ENCODE results near the gene SLCO2A1.

SLCO2A1 gene

DNA sequence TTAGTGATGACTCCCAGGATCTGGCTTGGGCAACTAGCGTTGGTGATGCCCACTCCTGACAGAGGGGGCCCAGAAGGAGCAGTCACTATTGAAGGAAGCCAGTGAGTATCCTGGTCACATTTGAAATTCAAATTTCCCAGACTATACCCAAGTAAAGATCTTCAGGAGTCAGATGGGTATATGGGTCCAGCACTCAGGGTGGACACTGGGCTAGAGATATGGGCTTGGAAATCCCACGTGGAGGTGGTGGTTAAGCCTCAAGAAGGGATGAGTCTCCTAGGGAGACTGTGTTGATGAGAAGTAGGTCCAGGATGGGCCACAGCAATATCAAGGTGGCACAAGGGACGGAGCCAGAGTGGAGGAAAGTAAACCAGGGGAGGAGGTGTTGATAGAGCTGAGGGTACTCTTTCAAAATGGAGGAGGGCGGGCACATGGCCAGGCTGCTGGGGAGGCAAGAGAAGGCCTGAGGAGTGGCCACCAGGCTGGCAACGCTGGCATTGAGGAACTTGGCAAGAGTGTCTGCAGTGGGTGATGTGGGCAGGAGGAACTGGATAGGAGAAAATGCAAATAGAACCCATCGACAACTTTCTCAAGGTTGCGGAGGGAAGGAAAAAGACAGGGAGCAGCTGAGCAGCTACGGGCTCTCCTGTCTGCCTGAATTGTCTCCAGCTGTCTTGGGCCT is 3.7 kb upstream of the SLCO2A1 start:
- no peak for DNase-seq

DNA sequence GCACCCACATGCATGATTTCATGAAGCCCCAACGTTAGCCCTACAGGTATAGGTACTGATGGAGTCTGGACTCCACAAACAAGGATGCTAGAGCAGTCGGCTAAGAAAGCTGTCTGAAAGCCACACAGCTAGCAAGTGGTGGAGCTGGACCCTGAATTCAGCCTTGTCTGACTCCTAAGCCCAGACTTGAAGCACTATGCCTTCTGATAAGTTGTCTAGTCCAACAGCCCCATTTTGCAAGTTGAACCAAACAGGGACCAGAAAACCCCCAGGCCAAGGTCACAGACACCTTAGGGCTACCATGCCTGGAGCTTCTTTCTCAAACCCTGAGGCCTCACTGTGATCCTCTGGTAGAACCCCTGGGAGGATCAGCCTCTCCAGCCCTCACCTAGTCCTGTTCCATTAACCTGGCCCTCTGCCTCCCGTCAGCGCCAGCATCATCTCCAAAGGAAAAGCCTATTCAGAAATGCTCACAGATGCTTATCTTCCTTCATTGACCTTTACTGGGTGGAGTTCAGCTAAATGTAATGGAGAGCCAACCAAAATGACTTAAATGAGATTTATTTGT is 1.7 kb upstream of the SLCO2A1 start:
- no peak for DNase-seq

DNA sequence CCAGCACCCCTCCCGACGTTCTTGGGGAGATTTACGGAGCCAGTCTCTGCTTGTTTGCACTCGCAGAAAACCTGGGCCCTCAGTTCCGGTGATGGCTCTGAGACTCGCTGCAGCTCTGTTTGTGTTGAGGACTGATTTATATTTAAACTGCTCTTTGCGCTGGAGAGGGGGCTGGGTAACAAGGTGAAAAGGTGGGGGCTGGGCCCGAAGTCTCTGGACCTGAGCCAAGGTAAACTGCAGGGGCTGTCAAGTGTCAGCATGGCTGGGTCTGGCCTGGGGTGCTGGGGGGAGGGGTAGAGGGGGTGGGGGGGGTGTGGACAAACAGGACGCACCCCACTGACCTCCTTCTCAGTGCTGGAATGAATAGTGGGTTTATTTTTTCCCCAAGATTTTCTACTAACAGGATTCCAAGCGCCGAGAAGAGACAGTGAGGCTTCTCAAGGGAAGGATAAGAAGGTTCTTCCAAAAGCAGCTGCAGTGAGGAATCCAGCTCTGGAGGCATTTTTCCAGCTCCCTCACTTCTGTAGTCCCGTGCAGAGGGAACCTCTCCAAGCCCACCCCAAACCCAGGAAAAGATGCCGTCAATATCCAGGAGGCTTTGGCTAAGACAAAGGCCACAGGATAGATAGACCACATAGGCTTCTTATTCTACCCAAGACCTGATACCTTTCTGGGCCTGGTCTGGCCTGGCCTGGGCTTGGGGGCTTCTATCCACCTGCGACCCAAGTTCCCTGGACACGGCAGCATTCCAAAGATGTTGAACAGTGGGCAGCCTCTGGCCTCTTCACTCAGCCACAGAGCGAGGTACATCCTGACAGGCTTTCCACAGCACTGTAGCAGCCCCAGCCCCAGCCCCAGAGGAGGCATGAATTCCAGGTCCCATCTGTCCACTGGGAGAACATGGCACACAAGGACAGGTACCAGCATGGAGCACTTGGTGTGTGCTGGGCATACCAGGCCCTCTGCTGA is 938 bp upstream of the SLCO2A1 start:
- no peak for DNase-seq

DNA sequence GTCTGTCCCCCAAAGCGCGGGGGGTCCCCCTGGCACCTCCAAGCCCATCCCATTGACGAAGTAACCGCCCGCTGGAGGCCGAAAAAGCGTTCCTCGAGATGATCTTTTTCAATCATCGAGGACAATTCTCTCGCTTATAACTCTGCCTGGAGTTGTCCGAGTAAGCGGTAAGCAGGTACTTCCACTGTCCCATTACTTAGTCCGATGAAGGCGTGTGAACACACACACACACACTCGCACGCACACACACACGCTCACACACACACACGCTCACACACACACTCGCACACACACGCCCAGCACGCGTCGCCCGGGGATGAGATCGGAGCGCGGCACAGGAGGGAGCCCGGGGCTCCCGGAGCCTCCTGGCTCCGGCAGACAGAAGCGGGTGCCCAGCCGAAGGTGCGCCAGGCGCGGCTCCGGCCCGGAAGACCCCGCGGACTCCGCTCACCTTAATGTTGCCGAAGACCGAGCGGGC is 430 bp downstream of the SLCO2A1 start:
- DNase-seq = no peak

DNA sequence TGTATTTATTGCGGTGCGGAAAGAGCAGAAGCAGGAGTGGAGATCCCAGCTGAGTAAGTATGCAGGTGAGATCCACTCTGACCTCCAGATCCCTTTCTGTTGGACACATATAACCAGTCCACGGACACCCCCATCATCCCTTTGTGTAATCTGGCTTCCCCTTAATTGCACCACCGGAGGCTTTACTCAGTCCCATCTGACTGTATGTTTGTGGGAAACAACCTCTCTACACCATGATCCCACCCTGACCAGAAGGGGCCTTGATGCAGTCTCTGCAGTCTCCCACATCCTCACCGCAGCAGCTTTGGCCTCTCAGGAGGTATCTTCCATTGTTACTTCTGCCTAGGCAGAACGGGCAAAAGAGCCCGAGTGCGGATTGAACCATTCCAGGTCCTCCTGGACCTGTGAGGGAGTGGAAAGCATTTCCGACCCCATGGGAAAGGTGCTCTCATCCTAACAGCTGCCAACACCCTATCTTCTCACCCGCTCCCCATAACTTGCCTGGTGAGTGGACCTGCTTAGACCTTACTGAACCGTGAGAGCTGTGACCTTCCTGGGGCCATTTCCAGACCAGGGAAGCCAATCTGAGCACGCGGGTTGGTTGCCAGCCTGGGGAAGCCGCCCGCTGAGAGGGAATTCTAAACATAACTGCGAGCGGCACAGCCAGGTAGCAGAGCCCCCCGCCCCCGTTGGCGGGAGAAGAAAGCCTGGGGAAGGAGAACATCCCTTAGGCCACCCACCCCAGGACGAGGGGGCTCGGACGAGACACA is 1.1 kb downstream of the SLCO2A1 start:
- DNase-seq = no peak

DNA sequence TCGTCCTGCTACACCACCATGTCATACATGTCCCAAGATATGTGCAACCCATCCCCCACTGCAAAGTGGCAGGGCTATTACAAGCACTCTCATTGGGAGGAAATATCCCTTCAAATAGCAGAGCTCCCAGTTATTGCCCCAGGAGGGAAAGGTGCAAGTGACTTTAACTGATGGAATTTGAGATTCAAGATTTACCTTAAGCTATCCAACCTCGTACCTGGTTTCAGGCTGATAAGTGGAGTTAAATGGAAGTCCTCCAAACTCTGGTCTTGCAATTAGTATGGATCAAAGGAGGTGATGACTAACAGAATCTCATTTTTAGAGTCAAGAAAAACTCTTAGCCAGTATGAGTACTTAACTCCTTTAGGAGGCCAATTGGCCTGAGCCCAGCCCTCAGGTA is 2.1 kb downstream of the SLCO2A1 start:
- DNase-seq = no peak

DNA sequence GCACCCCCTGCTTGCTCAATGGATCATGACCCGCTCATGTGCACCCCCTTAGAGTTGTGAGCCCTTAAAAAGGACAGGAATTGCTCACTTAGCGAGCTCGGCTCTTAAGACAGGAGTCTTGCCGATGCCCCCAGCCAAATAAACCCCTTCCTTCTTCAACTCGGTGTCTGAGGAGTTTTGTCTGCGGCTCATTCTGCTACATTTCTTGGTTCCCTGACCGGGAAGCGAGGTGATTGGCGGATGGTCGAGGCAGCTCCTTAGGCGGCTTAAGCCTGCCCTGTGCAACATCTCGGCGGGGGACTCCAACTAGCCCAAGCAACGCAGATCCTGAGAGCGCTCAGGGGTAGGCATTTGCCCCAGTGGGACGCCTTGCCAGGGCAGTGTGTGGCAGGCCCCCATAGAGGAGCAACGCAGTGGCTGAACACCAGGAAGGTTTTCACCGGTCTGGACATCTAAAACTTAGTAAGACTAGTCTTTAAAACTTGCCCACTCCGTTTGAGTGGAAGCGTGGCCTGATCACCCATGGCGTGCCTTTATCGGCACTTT is 9.5 kb downstream of the SLCO2A1 start:
- DNase-seq = no peak

DNA sequence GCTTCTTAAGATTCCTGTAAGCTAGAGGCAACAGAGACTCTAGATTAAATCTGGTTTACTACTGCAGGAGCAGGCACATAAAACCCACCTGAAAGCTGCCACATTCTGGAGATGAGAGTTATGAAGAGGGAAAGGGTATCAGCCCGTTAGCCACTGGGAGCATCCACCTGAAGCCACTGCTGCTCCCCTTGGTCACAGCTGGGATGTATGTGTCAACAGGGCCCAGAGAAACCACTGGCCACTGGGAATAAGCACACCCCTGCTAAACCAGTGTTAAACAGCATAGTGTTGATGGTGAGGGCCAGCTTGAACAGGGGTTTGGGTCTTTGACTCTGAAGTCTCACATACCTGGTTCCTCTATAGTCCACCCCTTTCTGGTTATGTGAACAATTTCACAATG is 10.9 kb downstream of the SLCO2A1 start:
- no peak for DNase-seq

DNA sequence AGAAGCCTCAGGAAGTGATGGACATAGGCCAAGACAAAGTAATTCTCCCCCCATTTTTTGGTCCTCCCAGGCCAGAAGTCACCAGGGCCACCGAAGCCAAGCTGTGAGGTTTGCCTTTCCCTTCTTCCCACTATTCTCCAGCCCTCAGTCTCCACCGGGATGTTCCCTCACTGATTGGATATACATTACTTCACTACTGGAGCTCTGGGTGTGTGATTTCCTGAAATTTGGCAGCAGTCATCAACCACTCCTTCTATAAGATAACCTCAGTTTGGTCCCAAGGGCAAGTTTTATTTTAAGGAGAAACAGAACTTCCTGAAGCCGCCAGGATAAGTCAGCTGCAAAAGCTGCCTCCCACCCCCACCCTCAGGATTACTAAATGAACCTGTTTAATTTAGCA is 11.3 kb downstream of the SLCO2A1 start:
- no peak for DNase-seq

DNA sequence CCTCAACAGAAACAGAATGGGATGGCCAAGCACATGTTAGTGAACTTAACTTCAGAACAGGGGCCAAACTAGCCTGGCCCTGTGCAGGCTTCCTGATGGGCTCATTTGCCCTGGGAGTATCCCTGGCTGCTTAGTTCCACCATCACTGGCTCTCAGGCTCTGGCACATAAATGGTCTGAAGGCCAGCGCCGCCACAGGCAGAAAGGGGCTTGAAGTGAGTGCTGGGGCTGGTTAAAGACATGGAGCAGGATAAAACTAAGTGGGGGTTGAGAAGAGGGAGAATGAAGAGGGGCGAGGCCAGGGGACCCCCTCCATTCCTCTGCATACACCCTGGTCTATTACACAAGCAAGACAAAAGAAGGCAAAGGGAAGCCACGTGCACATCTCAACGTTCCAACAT is 12.2 kb downstream of the SLCO2A1 start:
- no peak for DNase-seq

DNA sequence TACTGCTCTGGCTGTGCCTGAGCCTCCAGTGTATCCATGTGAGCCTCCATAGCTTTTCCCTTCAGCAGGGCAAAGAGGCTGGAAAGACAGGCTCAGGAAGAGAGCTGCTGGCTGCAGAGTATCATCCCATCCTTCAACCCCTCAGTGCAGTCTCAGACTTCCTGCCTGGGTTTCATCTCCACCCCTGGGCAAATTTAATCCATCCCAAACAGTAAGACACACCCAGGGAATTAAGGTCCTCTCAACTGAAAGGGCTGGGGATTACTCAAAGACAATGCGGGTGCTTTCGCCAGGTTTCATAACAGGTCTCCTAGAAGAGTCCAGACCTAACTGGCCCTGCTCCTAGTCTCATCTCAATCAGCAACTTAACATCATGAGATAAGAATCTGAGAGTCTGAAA is 15.5 kb downstream of the SLCO2A1 start:
- no peak for DNase-seq

DNA sequence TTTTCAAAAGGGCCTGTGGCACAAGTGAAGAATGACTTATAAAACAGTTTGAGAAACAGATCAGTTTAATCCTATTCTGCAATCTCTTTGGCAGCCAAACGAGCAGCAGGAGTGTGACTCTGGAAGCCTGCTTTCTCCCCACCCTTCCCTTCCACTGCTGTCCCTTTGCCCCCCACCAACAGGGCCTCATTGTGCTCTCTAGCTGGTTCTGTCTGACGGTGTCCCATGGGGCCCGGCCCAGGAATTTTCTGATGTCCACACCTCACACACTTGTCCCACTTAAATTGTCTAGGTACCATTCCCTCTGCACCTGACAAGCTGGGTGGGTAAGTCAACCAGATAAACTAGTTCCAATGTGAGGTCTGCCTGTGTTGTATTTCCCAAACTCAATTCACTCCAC is 16.4 kb downstream of the SLCO2A1 start:
- DNase-seq = no peak

DNA sequence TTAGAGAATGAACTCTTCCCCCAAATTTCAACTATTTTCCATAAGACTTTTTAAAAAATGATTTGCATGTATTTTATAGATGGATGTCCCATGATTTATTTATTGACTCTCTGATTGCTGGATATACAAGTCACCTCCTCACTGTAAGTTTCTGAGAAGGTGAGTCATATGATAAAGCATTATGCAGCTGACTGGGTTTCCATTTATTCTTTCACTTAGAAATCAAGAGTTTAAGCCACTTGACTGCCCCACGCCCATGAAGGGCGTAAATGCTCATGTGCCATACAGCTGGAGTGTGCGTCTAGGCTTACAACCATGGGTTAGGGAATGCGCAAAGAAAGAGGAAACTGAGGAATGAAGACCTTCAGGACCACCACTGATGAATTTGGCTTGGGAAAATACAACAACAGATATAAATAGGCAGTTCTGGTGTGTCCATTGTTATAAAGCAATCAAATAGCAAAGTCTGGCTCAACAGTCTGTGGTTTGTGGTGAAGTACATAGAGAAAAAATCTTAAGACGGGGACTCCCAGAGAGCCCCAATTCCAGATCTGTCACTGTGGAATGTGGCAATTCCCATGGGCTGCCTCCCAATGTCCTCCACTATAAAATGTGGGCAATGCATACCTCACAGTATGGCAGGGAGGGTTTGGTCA is 20.3 kb downstream of the SLCO2A1 start:
- no peak for DNase-seq

DNA sequence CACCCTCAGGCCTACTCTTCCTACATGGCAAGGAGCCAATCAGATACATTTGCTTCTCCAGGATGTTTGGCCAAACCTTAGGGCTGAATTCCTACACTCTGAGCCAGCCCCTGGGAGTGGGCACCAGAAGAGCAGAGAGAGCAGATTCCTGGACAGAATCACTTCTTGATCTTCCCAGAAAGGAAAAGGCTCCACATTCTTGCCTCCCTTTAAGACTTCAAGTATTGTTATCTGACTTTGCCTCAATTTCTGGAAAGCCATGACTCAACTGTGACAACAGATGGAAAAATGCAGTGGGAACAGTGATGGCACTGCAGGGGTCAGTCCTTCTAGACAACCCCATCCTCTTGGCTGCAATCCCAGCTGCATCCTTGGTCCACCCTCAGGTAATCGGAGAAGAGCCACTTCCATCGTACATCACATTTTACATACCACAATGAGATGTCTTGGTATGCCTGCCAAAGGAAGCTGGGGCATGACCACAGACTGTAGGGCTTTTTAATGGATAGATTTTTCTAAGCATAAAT is 21.0 kb downstream of the SLCO2A1 start:
- DNase-seq = no peak

DNA sequence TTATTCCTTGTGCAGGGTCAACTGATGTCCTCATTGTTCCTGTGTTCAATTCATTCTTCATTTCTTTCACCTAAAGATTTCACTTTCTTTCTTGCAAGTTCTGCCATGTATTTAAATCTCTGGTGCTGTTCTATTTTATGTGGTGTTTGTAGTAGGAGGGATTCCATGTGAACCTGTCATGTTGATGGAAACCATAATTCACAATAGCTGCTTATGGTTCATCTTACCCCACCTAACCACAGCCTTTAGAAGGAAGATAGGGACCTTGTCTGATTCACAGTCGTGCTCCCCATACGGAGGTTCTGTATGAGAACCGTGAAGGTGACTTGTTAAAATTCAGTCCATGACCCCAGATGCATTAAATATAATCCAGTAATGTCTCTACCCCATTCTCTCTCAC is 21.9 kb downstream of the SLCO2A1 start:
- no peak for DNase-seq

DNA sequence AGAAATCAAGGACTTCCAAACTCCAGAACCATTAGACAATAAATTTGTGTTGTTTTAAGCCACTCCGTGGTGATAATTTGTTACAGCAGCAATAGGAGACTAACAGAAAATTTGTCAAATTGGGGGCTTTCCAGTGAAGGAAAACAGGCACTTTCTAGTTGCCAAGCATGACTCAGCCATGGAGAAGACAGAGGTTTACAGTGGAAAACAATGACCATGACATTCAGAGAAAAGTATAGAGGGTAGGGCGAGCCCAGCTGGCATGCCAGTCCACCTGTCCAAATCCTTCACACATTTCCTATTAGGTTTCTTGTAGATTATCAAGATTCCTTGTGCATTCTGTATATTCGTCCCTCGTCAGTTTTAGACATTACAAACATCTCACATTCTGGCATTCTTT is 24.9 kb downstream of the SLCO2A1 start:
- no peak for DNase-seq

DNA sequence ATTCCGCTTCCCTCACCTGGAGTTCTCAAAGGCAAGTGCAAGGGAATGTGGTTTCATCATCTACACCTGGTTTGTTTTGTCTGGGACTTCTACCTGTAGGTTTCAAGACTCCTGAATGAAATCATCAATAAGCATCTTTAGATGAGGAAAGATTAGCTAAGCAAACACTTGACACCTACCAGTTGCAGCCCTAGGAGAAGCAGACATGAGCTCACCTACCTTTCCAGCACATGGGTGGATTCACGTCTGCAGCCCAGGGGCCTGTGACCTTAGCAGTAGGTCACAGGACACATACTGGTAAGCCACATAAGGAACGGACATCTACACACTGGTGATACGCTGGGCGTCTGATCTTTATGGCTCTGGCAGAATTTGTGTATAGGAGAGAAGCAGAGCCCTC is 26.7 kb downstream of the SLCO2A1 start:
- no peak for DNase-seq

DNA sequence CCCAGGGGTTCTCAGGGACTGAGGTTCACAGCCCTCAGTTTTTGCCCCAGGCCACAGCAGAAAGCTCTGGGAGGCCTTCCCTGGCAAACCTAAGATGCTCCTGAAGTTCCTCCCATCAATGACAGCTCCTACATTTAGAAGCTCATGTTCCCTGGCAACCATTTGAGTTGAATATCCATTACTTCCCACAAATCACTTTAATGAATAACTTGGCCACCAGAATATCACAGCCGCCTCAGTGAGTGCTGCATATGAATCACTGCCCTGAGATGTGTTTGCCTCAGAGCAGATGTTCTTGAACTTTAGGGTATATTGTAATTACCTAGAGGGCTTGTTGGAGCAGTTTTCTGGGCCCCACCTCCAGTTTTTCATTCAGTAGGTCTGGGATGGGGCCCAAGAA is 27.4 kb downstream of the SLCO2A1 start:
- no peak for DNase-seq

DNA sequence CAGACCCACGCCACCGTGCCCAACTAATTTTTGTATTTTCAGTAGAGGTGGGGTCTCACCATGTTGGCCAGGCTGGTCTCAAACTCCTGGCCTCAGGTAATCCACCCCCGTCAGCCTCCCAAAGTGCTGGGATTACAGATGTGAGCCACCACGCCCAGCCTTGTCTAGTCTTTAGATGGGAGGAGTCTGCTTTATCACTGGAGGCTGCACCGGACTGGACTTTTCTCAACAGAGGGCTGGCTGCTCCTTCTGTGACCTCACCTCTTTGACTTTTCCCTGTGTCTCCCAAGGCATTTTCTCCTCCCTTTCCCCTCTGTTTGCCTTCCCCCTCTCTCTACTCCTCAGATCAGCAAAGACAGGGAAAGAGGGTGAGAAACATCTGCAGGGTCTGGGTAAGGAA is 28.5 kb downstream of the SLCO2A1 start:
- no peak for DNase-seq

DNA sequence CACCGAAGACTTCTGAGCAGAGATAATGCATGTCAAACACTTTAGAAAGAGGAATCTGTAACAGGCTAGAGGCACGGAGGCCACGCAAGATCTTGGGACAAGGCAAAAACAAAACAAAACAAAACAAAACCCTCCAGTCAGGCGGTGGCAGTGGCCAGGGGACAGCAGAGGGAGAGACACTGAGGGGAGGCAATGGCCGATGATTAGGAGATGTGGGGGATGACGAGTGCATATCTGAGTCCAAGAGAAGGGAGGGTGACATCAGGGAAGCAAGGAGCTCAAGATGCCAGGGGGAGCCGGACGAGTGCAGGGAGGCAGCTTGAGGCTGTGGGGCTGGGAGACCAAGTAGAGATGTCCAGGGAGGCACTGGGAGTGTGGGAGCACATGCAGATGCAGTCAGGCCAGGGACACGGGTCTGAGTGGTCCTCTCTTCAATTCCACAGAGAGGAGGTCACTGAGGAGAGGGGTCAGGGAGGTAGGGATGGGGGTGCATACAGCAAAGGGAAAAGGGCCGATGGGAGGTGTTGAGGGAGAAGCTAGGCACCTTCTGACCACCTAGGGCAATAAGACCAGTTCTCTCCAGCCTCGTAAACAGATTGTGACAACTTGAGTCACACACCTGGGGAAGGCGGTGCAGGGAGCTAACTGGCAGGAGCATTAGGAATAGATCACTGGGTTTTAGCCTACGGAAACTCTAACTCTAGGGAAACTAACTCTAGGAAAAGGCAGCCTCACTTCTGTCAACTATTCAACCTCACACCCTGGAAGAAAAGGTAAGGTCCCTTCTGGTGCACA is 29.6 kb downstream of the SLCO2A1 start:
- DNase-seq = no peak

DNA sequence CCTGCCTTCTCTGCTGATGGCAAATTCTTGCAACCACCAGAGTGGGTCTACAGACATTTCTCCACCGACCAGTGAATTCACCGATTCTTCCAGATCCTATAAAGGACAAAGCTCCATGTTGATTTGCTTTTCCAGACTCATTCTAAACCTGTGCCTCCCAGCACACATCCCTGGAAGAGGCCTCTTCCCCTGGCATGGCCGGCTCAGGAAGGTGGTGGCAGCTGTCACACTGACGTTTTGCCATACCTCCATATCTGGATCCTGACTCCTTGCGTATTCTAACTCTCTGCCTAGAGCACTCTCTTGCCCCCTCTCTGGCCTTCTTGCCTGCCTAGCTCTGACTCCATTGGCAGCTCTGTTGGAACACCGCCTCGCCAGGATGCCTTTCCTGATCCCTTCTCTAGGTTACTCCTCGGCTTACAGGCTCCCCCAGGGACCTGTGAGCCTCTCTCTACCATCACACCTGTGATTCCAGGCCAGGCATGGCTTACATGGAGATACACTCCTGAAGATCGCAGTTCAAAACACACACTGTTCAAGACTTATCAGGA is 31.0 kb downstream of the SLCO2A1 start:
- no peak for DNase-seq
